ENCODE data around the gene LY9. TPM values are rescaled to one million over a fixed set of nuclear protein-coding genes. Genes with fewer than 3 reads are reported as not detected.

The LY9 gene
- total RNA-seq, 2 experiments from 2014 or later: 4.8 to 4.9 TPM

DNA sequence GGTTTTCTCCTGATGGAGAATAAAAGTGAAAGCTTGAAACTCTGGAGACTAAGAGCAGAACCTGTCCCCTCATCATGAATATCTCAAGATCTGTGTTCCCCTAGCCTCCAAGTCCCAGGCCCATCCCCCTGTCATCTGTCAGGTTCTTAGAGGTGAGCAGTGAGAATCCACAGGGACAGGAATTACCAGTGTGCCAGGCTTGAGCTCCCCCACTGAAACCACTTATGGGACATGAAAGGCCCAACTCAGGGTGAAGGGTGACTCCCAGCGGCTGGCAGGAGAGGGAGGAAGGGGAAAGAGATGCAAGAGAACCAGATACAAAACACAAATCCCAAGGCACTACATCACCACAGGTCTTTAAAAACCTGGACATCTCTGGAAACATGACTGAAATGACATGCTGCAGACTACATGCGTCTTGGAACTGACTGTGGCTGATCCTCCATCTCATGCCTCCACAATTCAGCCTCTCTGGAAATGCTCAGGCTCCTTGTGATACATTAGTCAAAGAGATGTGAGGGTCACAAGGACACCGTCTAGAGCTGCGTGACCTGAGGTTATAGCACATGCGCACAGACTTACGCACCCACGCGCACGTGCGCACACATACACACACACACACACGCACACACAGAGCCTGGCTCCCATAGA lies 6.8 kb upstream of the LY9 start:
- POLR2A ChIA-PET: no interaction called here
- no peaks in the 10 kb centered on the region for H3K9me3 Mint-ChIP-seq
- no peak for DNase-seq
- intact Hi-C loops (cut with micrococcal nuclease): no loop called here
- no peak overlapping the region for H3K4me3 Mint-ChIP-seq
- no peaks in the 10 kb centered on the region for H3K27me3 Mint-ChIP-seq
- H3K4me1 Mint-ChIP-seq (ENCODE audit: low read depth): peaks cover 7% of the 10 kb centered on the region
- H3K27ac Mint-ChIP-seq: no peak overlapping the region
- CTCF ChIA-PET: interaction anchor here (1.0 kb wide), 1 partner anchor 10 kb away, joined by 3 read pairs; no protein-coding TSS in a partner anchor
- H3K36me3 Mint-ChIP-seq: no peaks in the 10 kb centered on the region

DNA sequence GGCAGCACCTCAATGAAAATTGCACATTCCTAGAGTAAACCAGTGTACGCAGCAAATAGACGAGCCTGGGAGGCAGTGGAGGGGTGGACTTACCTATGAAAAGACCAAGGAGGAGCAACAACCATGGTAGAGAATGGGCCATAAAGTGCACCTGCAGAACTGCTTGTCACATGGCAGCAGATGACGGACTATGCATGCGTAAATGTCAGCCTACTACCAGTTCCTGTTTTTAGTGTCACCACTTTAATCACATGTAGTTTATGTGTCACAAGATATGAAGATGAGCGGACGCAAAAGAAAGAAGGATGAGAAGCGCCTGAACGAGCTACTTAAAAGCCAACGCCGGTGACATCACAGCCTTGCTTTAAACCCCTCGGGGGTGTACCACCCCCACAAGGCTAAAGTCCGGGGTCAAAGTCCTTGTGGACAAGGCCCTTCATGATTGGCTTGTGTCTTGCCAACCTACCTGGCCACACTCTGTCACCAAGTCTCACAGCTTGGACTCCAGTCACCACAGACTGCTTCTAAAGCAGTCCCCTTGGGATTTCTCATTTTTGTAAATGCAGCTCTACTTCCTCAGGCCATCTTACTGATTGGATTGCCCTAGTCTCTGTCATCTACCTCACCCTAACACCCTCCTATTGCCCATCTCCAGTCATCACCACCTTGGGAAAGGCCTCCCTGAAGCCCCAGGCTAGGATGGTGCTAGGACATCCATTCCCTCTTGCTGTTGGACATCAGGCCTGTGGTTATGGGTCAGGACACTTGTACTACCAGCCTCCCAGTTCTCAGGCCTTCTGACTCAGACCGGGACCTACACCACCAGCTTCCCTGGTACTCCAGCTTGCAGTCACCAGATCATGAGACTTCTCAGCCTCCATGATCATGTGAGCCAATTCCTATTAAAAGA lies 6.0 kb upstream of the LY9 start:
- intact Hi-C loops (cut with micrococcal nuclease): loop anchor here (10.0 kb wide), 2 partner anchors 305 to 355 kb away; partner anchors contain the start of gene KLHDC9
- Mint-ChIP-seq H3K27me3 (no peaks in the 10 kb centered on the region), H3K27ac (no peak overlapping the region), H3K4me1 (ENCODE audit: low read depth) (peaks cover 12% of the 10 kb centered on the region), H3K4me3 (no peak overlapping the region), H3K9me3 (no peaks in the 10 kb centered on the region), H3K36me3 (no peaks in the 10 kb centered on the region)
- ChIA-PET POLR2A (no interaction called here), CTCF (interaction anchor here (1.3 kb wide), 1 partner anchor 21 kb away, joined by 3 read pairs; no protein-coding TSS in a partner anchor)
- DNase-seq: no peak

DNA sequence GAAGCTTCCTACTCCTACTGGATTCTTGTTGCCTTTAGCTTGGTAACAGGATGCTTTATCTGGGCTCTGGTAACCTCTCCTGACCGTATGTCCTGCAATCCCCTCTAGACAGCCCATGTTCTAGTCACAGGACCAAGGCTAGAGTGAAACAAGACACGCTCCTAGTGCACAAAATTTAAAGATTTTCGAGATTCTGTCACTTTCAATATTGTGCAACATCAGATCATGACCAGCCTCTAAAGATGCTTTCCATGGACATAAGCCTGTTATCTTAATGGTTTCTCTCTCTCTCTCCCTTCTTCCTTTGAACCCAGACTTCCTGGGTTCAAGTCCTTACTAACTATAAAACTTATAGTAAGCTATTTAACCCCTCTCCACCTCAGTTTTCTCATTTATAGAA lies 1.6 kb upstream of the LY9 start:
- ChIA-PET POLR2A (interaction anchor here (1.2 kb wide), 1 partner anchor 43 kb away, joined by 3 read pairs; no protein-coding TSS in a partner anchor), CTCF (interaction anchor here (0.8 to 8.6 kb wide), 11 partner anchors 8 to 202 kb away, joined by 3 to 77 read pairs (median 9); no protein-coding TSS in a partner anchor)
- Mint-ChIP-seq H3K36me3 (no peaks in the 10 kb centered on the region), H3K4me3 (no peak overlapping the region), H3K9me3 (no peaks in the 10 kb centered on the region), H3K4me1 (ENCODE audit: low read depth) (peaks cover 54% of the 10 kb centered on the region), H3K27me3 (no peaks in the 10 kb centered on the region), H3K27ac (no peak overlapping the region)
- DNase-seq: no peak
- intact Hi-C loops (cut with micrococcal nuclease): loop anchor here (10.0 kb wide), 2 partner anchors 300 to 360 kb away; partner anchors contain the start of gene KLHDC9

DNA sequence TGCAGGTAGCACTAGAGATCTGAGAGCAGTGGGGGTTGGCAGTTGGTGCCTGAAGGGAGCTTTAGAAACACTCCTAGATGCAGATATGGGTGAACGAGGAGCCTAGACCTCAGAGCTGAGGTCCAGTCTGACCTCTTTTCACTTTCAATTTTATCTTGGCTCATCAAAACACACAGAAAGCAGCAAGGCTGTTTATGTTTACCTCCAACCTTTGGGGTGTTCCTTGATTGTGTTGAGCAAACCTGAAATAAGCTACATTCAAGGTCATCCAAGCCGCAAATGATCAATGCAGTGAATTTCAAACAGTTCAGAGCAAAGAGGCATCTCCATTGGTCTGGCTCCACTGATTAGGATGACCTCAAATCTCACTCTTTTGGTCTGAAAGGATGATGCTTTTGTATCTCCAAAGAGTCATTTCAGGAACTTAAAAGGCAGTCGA lies 1.3 kb downstream of the LY9 start:
- Mint-ChIP-seq H3K27ac (peak overlapping the region; percentile 88), H3K4me1 (ENCODE audit: low read depth) (peaks cover 69% of the 10 kb centered on the region), H3K36me3 (peaks cover 4% of the 10 kb centered on the region), H3K9me3 (no peaks in the 10 kb centered on the region), H3K4me3 (peak overlapping the region; percentile 77), H3K27me3 (no peaks in the 10 kb centered on the region)
- POLR2A ChIA-PET: interaction anchor here (1.5 to 4.0 kb wide), 3 partner anchors 16 to 89 kb away, joined by 8 to 23 read pairs (median 11); no protein-coding TSS in a partner anchor
- CTCF ChIA-PET: interaction anchor here (0.9 to 8.6 kb wide), 12 partner anchors 10 to 123 kb away, joined by 3 to 77 read pairs (median 5); no protein-coding TSS in a partner anchor
- intact Hi-C loops (cut with micrococcal nuclease): loop anchor here (2.0 to 10.0 kb wide), 6 partner anchors 28 to 362 kb away; partner anchors contain the start of gene KLHDC9
- DNase-seq: no peak

DNA sequence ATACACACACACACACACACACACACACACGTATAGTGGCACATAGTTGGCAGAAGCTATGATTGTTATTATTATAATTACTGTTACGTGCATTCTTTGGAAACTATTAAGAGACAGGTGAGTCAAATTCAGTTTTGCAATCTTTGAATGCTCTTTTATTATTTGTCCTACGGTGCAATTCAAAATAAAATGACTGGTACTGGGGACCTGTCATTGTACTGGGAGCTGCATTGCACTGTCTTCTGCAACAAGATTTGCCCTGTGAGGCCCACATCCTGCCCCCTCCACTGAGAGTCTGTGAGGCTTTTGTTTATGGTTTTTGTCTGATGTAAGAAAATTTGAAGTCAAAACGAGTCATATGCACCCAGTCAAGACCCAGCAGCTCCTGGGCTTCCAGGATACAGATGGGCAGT lies 1.9 kb downstream of the LY9 start:
- ChIA-PET POLR2A (interaction anchor here (0.5 to 4.0 kb wide), 5 partner anchors 16 to 89 kb away, joined by 3 to 23 read pairs (median 3); partner anchors contain the start of gene CD48), CTCF (interaction anchor here (0.9 to 8.6 kb wide), 14 partner anchors 9 to 156 kb away, joined by 3 to 77 read pairs (median 6); partner anchors contain the start of gene SLAMF7)
- Mint-ChIP-seq H3K9me3 (no peaks in the 10 kb centered on the region), H3K27me3 (no peaks in the 10 kb centered on the region), H3K27ac (peak overlapping the region; percentile 88), H3K4me3 (peak overlapping the region; percentile 77), H3K4me1 (ENCODE audit: low read depth) (peaks cover 74% of the 10 kb centered on the region), H3K36me3 (peaks cover 7% of the 10 kb centered on the region)
- DNase-seq: peak; percentile 87
- intact Hi-C loops (cut with micrococcal nuclease): loop anchor here (2.0 to 10.0 kb wide), 6 partner anchors 29 to 363 kb away; partner anchors contain the start of gene KLHDC9

DNA sequence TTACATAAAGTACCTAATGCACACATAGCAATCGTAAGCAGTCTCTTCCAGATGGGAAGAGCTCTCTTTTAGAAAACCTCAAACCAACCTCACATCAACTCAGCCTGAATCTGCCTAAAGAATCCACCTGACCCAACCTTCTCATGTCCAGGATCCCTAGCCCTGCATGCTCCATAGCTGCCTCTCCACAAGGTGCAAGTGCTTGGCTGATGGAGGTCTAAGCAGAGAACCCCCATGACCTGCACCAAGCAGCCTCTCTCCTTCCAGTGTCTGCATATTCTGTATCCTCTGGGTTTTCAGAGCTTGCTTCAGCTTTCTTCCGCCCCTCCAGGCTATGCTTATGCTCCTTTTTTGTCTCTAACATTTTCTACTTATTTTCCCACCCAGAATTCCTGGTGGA lies 2.5 kb downstream of the LY9 start:
- H3K4me3 Mint-ChIP-seq: peak overlapping the region; percentile 57
- peaks cover 8% of the 10 kb centered on the region for H3K36me3 Mint-ChIP-seq
- intact Hi-C loops (cut with micrococcal nuclease): loop anchor here (5.0 to 10.0 kb wide), 3 partner anchors 156 to 364 kb away; partner anchors contain the start of gene KLHDC9
- H3K27me3 Mint-ChIP-seq: no peaks in the 10 kb centered on the region
- DNase-seq: no peak
- ChIA-PET POLR2A (interaction anchor here (0.8 to 4.0 kb wide), 4 partner anchors 17 to 90 kb away, joined by 3 to 23 read pairs (median 7); partner anchors contain the start of gene CD48), CTCF (interaction anchor here (0.9 to 8.6 kb wide), 15 partner anchors 8 to 156 kb away, joined by 3 to 77 read pairs (median 6); partner anchors contain the start of gene SLAMF7)
- H3K4me1 Mint-ChIP-seq (ENCODE audit: low read depth): peaks cover 78% of the 10 kb centered on the region
- H3K9me3 Mint-ChIP-seq: no peaks in the 10 kb centered on the region
- peak overlapping the region; percentile 88 for H3K27ac Mint-ChIP-seq

DNA sequence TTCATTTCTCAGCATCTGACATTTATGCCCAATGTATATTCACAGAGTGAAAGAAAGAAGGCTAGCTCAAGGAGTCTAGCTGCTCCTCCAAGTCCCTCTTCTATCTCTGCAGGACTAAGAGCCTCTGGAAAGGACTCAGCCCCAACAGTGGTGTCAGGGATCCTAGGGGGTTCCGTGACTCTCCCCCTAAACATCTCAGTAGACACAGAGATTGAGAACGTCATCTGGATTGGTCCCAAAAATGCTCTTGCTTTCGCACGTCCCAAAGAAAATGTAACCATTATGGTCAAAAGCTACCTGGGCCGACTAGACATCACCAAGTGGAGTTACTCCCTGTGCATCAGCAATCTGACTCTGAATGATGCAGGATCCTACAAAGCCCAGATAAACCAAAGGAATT lies 3.7 kb downstream of the LY9 start:
- no peaks in the 10 kb centered on the region for H3K9me3 Mint-ChIP-seq
- no peak for DNase-seq

DNA sequence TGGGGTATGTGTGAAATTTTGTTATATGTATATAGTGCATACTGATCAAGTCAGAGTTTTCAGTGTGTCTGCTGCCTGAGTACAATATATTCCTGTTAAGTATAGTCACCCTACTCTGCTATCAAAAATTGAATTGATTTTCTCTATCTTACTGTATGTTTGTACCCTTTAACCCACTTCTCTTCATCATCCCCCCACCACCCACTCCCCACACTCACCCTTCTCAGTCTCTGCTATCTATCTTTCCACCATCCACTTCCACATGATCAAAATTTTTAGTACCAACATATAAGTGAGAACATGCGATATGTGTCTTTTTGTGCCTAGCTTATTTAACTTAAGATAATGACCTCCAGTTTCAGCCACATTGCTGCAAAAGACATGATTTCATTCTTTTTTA lies 4.2 kb downstream of the LY9 start:
- POLR2A ChIA-PET: interaction anchor here (1.5 kb wide), 1 partner anchor 246 kb away, joined by 3 read pairs; the partner anchor contains the start of gene USF1
- no peaks in the 10 kb centered on the region for H3K27me3 Mint-ChIP-seq
- intact Hi-C loops (cut with micrococcal nuclease): no loop called here
- DNase-seq: peak; percentile 48
- peak overlapping the region; percentile 57 for H3K4me3 Mint-ChIP-seq
- H3K36me3 Mint-ChIP-seq: peaks cover 13% of the 10 kb centered on the region
- peak overlapping the region; percentile 88 for H3K27ac Mint-ChIP-seq
- H3K4me1 Mint-ChIP-seq (ENCODE audit: low read depth): peaks cover 87% of the 10 kb centered on the region
- CTCF ChIA-PET: interaction anchor here (1.0 to 8.6 kb wide), 8 partner anchors 19 to 372 kb away, joined by 3 to 77 read pairs (median 12); no protein-coding TSS in a partner anchor
- no peaks in the 10 kb centered on the region for H3K9me3 Mint-ChIP-seq

More for the DNA sequence above, 3.7 kb downstream of the LY9 start:
- Mint-ChIP-seq H3K27me3 (no peaks in the 10 kb centered on the region), H3K36me3 (peaks cover 11% of the 10 kb centered on the region), H3K4me1 (ENCODE audit: low read depth) (peaks cover 87% of the 10 kb centered on the region), H3K27ac (peak overlapping the region; percentile 88), H3K4me3 (peak overlapping the region; percentile 57)
- POLR2A ChIA-PET: interaction anchor here (1.5 kb wide), 1 partner anchor 246 kb away, joined by 3 read pairs; the partner anchor contains the start of gene USF1
- CTCF ChIA-PET: interaction anchor here (1.1 to 8.6 kb wide), 9 partner anchors 19 to 152 kb away, joined by 3 to 77 read pairs (median 10); no protein-coding TSS in a partner anchor
- intact Hi-C loops (cut with micrococcal nuclease): loop anchor here (5.0 to 10.0 kb wide), 3 partner anchors 157 to 365 kb away; partner anchors contain the start of gene KLHDC9

DNA sequence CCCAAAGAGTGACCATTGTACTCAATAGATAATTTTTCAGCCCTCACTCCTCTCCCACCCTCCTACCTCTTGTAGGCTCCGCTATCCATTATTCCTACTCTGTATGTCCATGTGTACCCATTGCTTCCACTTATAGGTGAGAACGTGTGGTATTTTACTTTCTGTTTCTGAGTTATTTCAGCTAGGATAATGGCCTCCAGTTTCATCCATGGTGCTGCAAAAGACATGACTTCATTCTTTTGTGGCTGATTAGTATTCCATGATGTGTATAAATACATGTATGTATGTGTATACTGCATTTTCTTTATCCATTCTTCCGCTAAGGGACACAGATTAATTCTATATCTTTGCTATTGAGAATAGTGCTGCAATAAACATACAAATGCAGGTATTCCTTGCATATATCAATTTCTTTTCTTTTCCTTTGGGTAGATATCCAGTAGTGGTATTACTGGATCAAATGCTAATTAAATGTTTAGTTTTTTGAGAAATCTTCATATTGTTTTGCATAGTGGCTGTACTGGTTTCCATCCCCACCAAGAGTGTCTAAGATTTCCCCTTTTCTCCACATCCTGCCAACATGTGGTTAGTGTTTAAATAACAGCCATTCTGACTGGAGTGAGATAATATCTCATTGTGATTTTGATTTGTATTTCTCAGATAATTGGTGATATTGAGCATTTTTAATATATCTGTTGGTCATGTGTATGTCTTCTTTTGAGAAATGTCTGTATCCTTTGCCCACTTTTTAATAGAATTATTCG lies 4.9 kb downstream of the LY9 start:
- no peak for DNase-seq
- Mint-ChIP-seq H3K4me3 (peak overlapping the region; percentile 64), H3K4me1 (ENCODE audit: low read depth) (peaks cover 86% of the 10 kb centered on the region), H3K9me3 (peaks cover 3% of the 10 kb centered on the region), H3K27ac (peak overlapping the region; percentile 71), H3K27me3 (no peaks in the 10 kb centered on the region), H3K36me3 (peaks cover 13% of the 10 kb centered on the region)
- intact Hi-C loops (cut with micrococcal nuclease): no loop called here
- CTCF ChIA-PET: interaction anchor here (1.0 to 8.6 kb wide), 6 partner anchors 20 to 373 kb away, joined by 3 to 77 read pairs (median 12); no protein-coding TSS in a partner anchor
- POLR2A ChIA-PET: interaction anchor here (1.5 kb wide), 1 partner anchor 245 kb away, joined by 3 read pairs; the partner anchor contains the start of gene USF1

DNA sequence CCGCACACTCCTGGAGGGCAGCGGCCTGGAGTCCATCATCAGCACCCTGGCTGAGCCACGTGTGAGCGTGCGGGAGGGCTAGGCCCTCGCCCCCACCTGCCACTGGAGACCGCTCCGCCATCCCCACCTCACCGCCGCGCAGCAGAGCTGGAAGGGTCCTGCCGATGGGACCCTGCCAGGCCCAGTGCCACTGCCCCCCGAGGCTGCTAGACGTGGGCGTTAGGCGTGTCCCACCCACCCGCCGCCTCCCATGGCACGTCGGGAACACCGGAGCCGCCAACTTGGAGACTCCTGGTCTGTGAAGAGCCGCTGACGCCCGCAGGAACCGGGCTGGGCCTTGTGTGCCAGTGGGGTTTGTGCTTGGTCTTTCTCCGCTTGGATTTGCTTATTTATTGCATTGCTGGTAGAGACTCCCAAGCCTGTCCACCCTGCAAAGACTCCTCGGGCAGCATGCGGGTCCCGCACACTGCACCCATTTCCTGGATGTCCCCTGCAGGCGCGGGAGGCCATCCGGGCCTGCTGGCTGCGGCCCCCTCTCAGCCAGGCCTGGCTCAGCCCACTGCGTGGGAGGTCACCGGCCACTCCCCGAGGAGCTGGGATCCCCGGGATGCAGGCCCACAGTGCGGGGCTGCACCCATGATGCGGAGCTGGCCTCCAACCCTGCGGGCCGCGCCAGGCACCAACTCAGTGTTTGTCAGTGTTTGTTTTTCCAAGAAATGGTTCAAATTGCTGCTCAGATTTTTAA lies 6.0 kb downstream of the LY9 start:
- Mint-ChIP-seq H3K9me3 (peaks cover 14% of the 10 kb centered on the region), H3K4me1 (ENCODE audit: low read depth) (peaks cover 86% of the 10 kb centered on the region), H3K27ac (no peak overlapping the region), H3K4me3 (no peak overlapping the region), H3K36me3 (peaks cover 22% of the 10 kb centered on the region), H3K27me3 (no peaks in the 10 kb centered on the region)
- ChIA-PET POLR2A (no interaction called here), CTCF (interaction anchor here (0.9 to 6.2 kb wide), 5 partner anchors 8 to 89 kb away, joined by 3 to 46 read pairs (median 3); no protein-coding TSS in a partner anchor)
- intact Hi-C loops (cut with micrococcal nuclease): no loop called here
- DNase-seq: no peak

Data from activated CD4-positive, alpha-beta memory T cell treated with anti-CD3 and anti-CD28 coated beads for 36 hours (primary cell).